GM12878 (cell line): ENCODE results near the gene FLT3LG. TPM values are rescaled to one million over a fixed set of nuclear protein-coding genes. Genes with fewer than 3 reads are reported as not detected.

ENCODE experiments used
- ATAC-seq: fragments of 200-7000 bp; cut with Tn5 transposase; 3 replicates; pipeline ENCODE4 v1.9.1; 2020; ENCODE audit warnings: mild to moderate bottlenecking, moderate library complexity
- BruUV-seq: library from RNA; stranded (reverse); fragments of 400-500 nt; replicated peaks from 2 replicates; lab custom pipeline; 2021; lab: Mats Ljungman, UMichigan
- CTCF ChIA-PET: fragments of 300-600 bp; sonication (Branson Sonifier 250); formaldehyde crosslinking; extraction: SDS; loops from one replicate; lab custom pipeline; 2021; ENCODE audit warnings: inconsistent platforms; lab: Yijun Ruan, JAX
- POLR2A ChIA-PET: fragments of 350-600 bp; formaldehyde crosslinking; extraction: SDS; loops from one replicate; lab custom pipeline; 2021; ENCODE audit warnings: inconsistent platforms; lab: Charles Lee
- RAD21 ChIA-PET: fragments of 300-600 bp; sonication (Branson Sonifier 250); formaldehyde crosslinking; loops from one replicate; lab custom pipeline; 2023; ENCODE audit warnings: antibody characterized with exemption; ENCODE audit not compliant: unreplicated experiment; lab: Charles Lee
- SMC1A ChIA-PET: fragments of 300-600 bp; sonication (Branson Sonifier 250); formaldehyde crosslinking; loops from one replicate; lab custom pipeline; 2023; ENCODE audit not compliant: unreplicated experiment, uncharacterized antibody; lab: Charles Lee
- DNase-seq: peaks from one replicate; pipeline ENCODE4 v3.0.0-alpha.2; 2011; ENCODE audit warnings: low read depth, low spot score
- FAIRE-seq: peaks from 3 replicates; lab custom pipeline; 2011; peaks lifted over from hg19 to GRCh38; lab: Jason Lieb, UNC
- H2AFZ ChIP-seq: 2 replicates; pipeline ENCODE4 v1.6.0; 2011; ENCODE audit warnings: low read depth, low read length, control low read depth; ENCODE audit not compliant: control insufficient read depth
- H3K27ac ChIP-seq: 2 replicates; pipeline ENCODE4 v1.5.1; 2011; ENCODE audit warnings: control low read depth; ENCODE audit not compliant: control insufficient read depth, insufficient read depth
- H3K27me3 ChIP-seq, 2 experiments: replicated peaks in 1 of 2; 2 replicates each; pipeline versions ENCODE4 v1.6.0 to v1.6.1; 2011; ENCODE audit warnings: low read length in 1 of 2; ENCODE audit not compliant: control insufficient read depth in 2 of 2, insufficient read depth in 2 of 2
- H3K36me3 ChIP-seq, 2 experiments: 2 replicates each; pipeline ENCODE4 v1.5.1; 2011; ENCODE audit warnings: low read length in 1 of 2; ENCODE audit not compliant: control insufficient read depth in 2 of 2, insufficient read depth in 2 of 2
- H3K4me1 ChIP-seq: 2 replicates; pipeline ENCODE4 v1.6.1; 2011; ENCODE audit warnings: mild to moderate bottlenecking, low read length, moderate library complexity, mixed read lengths; ENCODE audit not compliant: control insufficient read depth, insufficient read depth
- H3K4me2 ChIP-seq: 2 replicates; pipeline ENCODE4 v1.6.0; 2011; ENCODE audit warnings: control low read depth; ENCODE audit not compliant: control insufficient read depth, insufficient read depth
- H3K4me3 ChIP-seq: fragments of 200-600 bp; sonication (generic); 2 replicates; pipeline ENCODE4 v1.5.1; 2016
- H3K79me2 ChIP-seq: 2 replicates; pipeline ENCODE4 v1.6.0; 2011; ENCODE audit warnings: low read length; ENCODE audit not compliant: control insufficient read depth, insufficient read depth
- H3K9ac ChIP-seq: 2 replicates; pipeline ENCODE4 v1.8.0; 2011; ENCODE audit warnings: low read length, control low read depth, mixed read lengths; ENCODE audit not compliant: control insufficient read depth, insufficient read depth
- H3K9me3 ChIP-seq: replicated peaks from 3 replicates; pipeline ENCODE4 v1.5.1; 2011; ENCODE audit warnings: mild to moderate bottlenecking, low read length; ENCODE audit not compliant: control insufficient read depth, insufficient read depth
- H4K20me1 ChIP-seq: 2 replicates; pipeline ENCODE4 v1.6.0; 2011; ENCODE audit not compliant: control insufficient read depth, insufficient read depth
- ATF7 ChIP-seq: fragments of 450-650 bp; IDR thresholded peaks from 2 replicates; pipeline ENCODE4 v1.6.1; 2016; ENCODE audit warnings: low read depth, mild to moderate bottlenecking
- CREB1 ChIP-seq: IDR thresholded peaks from 2 replicates; pipeline ENCODE4 v1.6.1; 2012; ENCODE audit warnings: low read depth, mild to moderate bottlenecking, inconsistent platforms
- CREM ChIP-seq: IDR thresholded peaks from 2 replicates; pipeline ENCODE4 v1.6.1; 2014; ENCODE audit warnings: antibody characterized with exemption, low read depth
- NBN ChIP-seq: fragments of 450-650 bp; IDR thresholded peaks from 2 replicates; pipeline ENCODE4 v1.6.1; 2016
- WGBS: methylation state at CpG from one replicate; pipeline ENCODE4 v1.1.6; 2016; ENCODE audit warnings: low lambda C conversion rate; ENCODE audit not compliant: insufficient replicate concordance, insufficient coverage; ENCODE audit errors: missing lambda C conversion rate; 5-methylcytosine and 5-hydroxymethylcytosine counted together
- in situ Hi-C: fragments of 300-500 bp; cut with MboI; formaldehyde crosslinking; loops from 9 replicates; pipeline ENCODE4 v1.14.3; 2018; ENCODE audit warnings: mixed read lengths
- intact Hi-C: fragments of 100-400 bp; cut with micrococcal nuclease; formaldehyde crosslinking; loops from one replicate; pipeline ENCODE4 v1.14.2; 2022; ENCODE audit not compliant: unreplicated experiment
- polyA plus RNA-seq, 11 experiments: library from polyadenylated mRNA; depleted of rRNA in 4 of 11; unstranded in 6 of 11; stranded (reverse) in 5 of 11; fragments of >200 nt; fragmentation: Nextera tagmentation in 4 of 11; fragmentation: Illumina TruSeq in 1 of 11; extraction: Ambion mirVana in 4 of 11; extraction: Trizol in 1 of 11; gene quantifications; 1 replicate in 1 of 11; 2 replicates in 10 of 11; pipeline versions ENCODE4 v1.2.1 to v1.2.3, GENCODE V29; 2011 to 2016; ENCODE audit warnings: inconsistent platforms in 2 of 11, missing spikeins in 2 of 11, low read depth in 1 of 11
- total RNA-seq, 4 experiments: library from RNA; depleted of rRNA in 3 of 4; stranded (reverse); fragments of >200 nt in 3 of 4; fragmentation: Illumina TruSeq in 1 of 4; extraction: Trizol in 1 of 4; gene quantifications; 2 replicates each; pipeline versions ENCODE4 v1.2.1 to v1.2.3, GENCODE V29; 2013 to 2021
- TF ChIP-seq, protein P1 (sequence below): IDR thresholded peaks from 2 replicates; pipeline ENCODE4 v1.6.1; 2011; ENCODE audit warnings: borderline replicate concordance, low read depth, mild to moderate bottlenecking, moderate library complexity, mixed read lengths, low read length; ENCODE audit not compliant: insufficient read depth; ENCODE audit errors: extremely low read length

FLT3LG gene
- total and polyA plus RNA-seq, 10 of the 15 experiments (the other 5 are each of a cell fraction or from before 2014, with no cell fraction given) = 0.68 to 13.1 (median 4.3) TPM

- Histone ChIP-seq H3K27ac (no peak overlapping the region), H3K36me3 (no peaks in the 10 kb centered on the region), H4K20me1 (no peaks in the 10 kb centered on the region), H2AFZ (no peak overlapping the region), H3K9ac (no peak overlapping the region), H3K27me3 (peaks cover 11 to 24% of the 10 kb centered on the region in 2 experiments), H3K79me2 (no peaks in the 10 kb centered on the region), H3K4me2 (no peak overlapping the region), H3K4me1 (no peaks in the 10 kb centered on the region), H3K4me3 (no peak overlapping the region), H3K9me3 (no peaks in the 10 kb centered on the region)
- ChIA-PET SMC1A (interaction anchor here (1.6 kb wide), 1 partner anchor 45 kb away, joined by 5 read pairs; no protein-coding TSS in a partner anchor), CTCF (interaction anchor here (1.0 to 2.2 kb wide), 6 partner anchors 10 to 228 kb away, joined by 3 to 8 read pairs (median 4); partner anchors contain the start of genes FLT3LG and GFY), POLR2A (interaction anchor here (0.6 kb wide), 1 partner anchor 33 kb away, joined by 3 read pairs; no protein-coding TSS in a partner anchor), RAD21 (interaction anchor here (1.1 kb wide), 1 partner anchor 45 kb away, joined by 4 read pairs; no protein-coding TSS in a partner anchor)
- peak; percentile 73 for ATAC-seq
- intact Hi-C loops = no loop called here
- no peak for DNase-seq
- FAIRE-seq = no peak
- no TSS peak for BruUV-seq
- TF ChIP-seq NBN (0 out of 2 replicates have a peak, but pooled peaks have one; percentile 31), CREB1 (peak; percentile 58; the same call in 1 of the 2 replicates), CREM (0 out of 2 replicates have a peak, but pooled peaks have one; percentile 47), ATF7 (peak; percentile 67)
- TF ChIP-seq, protein P1, sequence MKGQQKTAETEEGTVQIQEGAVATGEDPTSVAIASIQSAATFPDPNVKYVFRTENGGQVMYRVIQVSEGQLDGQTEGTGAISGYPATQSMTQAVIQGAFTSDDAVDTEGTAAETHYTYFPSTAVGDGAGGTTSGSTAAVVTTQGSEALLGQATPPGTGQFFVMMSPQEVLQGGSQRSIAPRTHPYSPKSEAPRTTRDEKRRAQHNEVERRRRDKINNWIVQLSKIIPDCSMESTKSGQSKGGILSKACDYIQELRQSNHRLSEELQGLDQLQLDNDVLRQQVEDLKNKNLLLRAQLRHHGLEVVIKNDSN = no peak
- in situ Hi-C loops = loop anchor here (5.0 kb wide), 1 partner anchor 44 kb away; no protein-coding TSS in a partner anchor
- WGBS = 32% methylated on average over 42 of the region's 42 CpGs
These were observed 37.5 kb upstream of the FLT3LG start for GRCh38 chr19:49436381-49437017.
